H9 (cell line): Measurements from ENCODE around the gene TRAF3IP1. TPM values are rescaled to one million over a fixed set of nuclear protein-coding genes. Genes with fewer than 3 reads are reported as not detected.
A peak's percentile ranks its signal among the peaks of the same experiment; 100 is the strongest.

Experiments
- DNase-seq: peaks from one replicate; pipeline ENCODE4 v3.0.0-alpha.2; 2017
- H2AFZ ChIP-seq: one replicate; pipeline ENCODE4 v1.6.1; 2013; ENCODE audit warnings: mild to moderate bottlenecking, low read length, control low read depth, moderate library complexity
- H2AK5ac ChIP-seq: 2 replicates; pipeline ENCODE4 v1.6.1; 2013; ENCODE audit warnings: low read length, control low read depth, mixed read lengths; ENCODE audit not compliant: insufficient read length
- H2BK120ac ChIP-seq: one replicate; pipeline ENCODE4 v1.6.1; 2013; ENCODE audit warnings: low read depth, mild to moderate bottlenecking, low read length, control low read depth, inconsistent platforms; ENCODE audit not compliant: poor library complexity, severe bottlenecking
- H2BK12ac ChIP-seq: 2 replicates; pipeline ENCODE4 v1.6.1; 2013; ENCODE audit warnings: low read length, control low read depth, mixed read lengths, low read depth; ENCODE audit not compliant: insufficient read length
- H2BK15ac ChIP-seq: 2 replicates; pipeline ENCODE4 v1.6.1; 2013; ENCODE audit warnings: low read depth, low read length, control low read depth
- H2BK20ac ChIP-seq: one replicate; pipeline ENCODE4 v1.6.1; 2013; ENCODE audit warnings: low read depth, mild to moderate bottlenecking, low read length, control low read depth, inconsistent platforms; ENCODE audit not compliant: poor library complexity, severe bottlenecking
- H2BK5ac ChIP-seq: 2 replicates; pipeline ENCODE4 v1.6.1; 2013; ENCODE audit warnings: low read length, control low read depth, mixed read lengths; ENCODE audit not compliant: insufficient read length
- H3K14ac ChIP-seq: 2 replicates; pipeline ENCODE4 v1.6.1; 2013; ENCODE audit warnings: low read length, control low read depth; ENCODE audit not compliant: insufficient read depth
- H3K18ac ChIP-seq: 2 replicates; pipeline ENCODE4 v1.6.1; 2013; ENCODE audit warnings: low read depth, mild to moderate bottlenecking, mixed read lengths, low read length, control low read depth; ENCODE audit not compliant: insufficient read length
- H3K23ac ChIP-seq: 2 replicates; pipeline ENCODE4 v1.6.1; 2013; ENCODE audit warnings: low read length, control low read depth, mixed read lengths, low read depth; ENCODE audit not compliant: insufficient read length
- H3K23me2 ChIP-seq: 2 replicates; pipeline ENCODE4 v1.6.1; 2013; ENCODE audit warnings: low read depth, mild to moderate bottlenecking, mixed read lengths, low read length, control low read depth; ENCODE audit not compliant: insufficient read length, poor library complexity, severe bottlenecking
- H3K27ac ChIP-seq: 2 replicates; pipeline ENCODE4 v1.5.1; 2013; ENCODE audit warnings: low read length, control low read depth, mixed read lengths, low read depth; ENCODE audit not compliant: insufficient read length
- H3K27me3 ChIP-seq: 2 replicates; pipeline ENCODE4 v1.6.1; 2013; ENCODE audit warnings: low read length, control low read depth, inconsistent platforms; ENCODE audit not compliant: insufficient read depth
- H3K4ac ChIP-seq: 2 replicates; pipeline ENCODE4 v1.6.1; 2013; ENCODE audit warnings: low read depth, mild to moderate bottlenecking, control low read depth, inconsistent platforms, low read length, moderate library complexity
- H3K4me1 ChIP-seq: 2 replicates; pipeline ENCODE4 v1.6.1; 2013; ENCODE audit warnings: low read length, control low read depth, inconsistent platforms; ENCODE audit not compliant: insufficient read depth
- H3K4me2 ChIP-seq: 2 replicates; pipeline ENCODE4 v1.6.1; 2013; ENCODE audit warnings: low read length, control low read depth, mixed read lengths; ENCODE audit not compliant: insufficient read length, insufficient read depth
- H3K56ac ChIP-seq: 2 replicates; pipeline ENCODE4 v1.6.1; 2013; ENCODE audit warnings: low read depth, mild to moderate bottlenecking, mixed read lengths, low read length, control low read depth; ENCODE audit not compliant: insufficient read length
- H3K79me1 ChIP-seq: 2 replicates; pipeline ENCODE4 v1.6.1; 2013; ENCODE audit warnings: low read depth, mild to moderate bottlenecking, moderate library complexity, low read length, control low read depth, inconsistent platforms; ENCODE audit not compliant: insufficient read depth, poor library complexity, severe bottlenecking
- H3K79me2 ChIP-seq: 2 replicates; pipeline ENCODE4 v1.6.1; 2013; ENCODE audit warnings: low read length, control low read depth, inconsistent platforms; ENCODE audit not compliant: insufficient read depth
- H3K9ac ChIP-seq: 2 replicates; pipeline ENCODE4 v1.6.1; 2013; ENCODE audit warnings: low read length, control low read depth, mixed read lengths; ENCODE audit not compliant: insufficient read length; ENCODE audit errors: extremely low read depth
- H3K9me3 ChIP-seq: one replicate; pipeline ENCODE4 v1.6.1; 2013; ENCODE audit warnings: low read depth, low read length, inconsistent platforms; ENCODE audit not compliant: control insufficient read depth
- H3T11ph ChIP-seq: one replicate; pipeline ENCODE4 v1.6.1; 2013; ENCODE audit warnings: mild to moderate bottlenecking, low read length, control low read depth, inconsistent platforms
- H4K20me1 ChIP-seq: one replicate; pipeline ENCODE4 v1.6.1; 2013; ENCODE audit not compliant: control insufficient read depth, insufficient read length, insufficient read depth
- H4K5ac ChIP-seq: 2 replicates; pipeline ENCODE4 v1.6.1; 2013; ENCODE audit warnings: low read depth, mild to moderate bottlenecking, mixed read lengths, low read length, control low read depth; ENCODE audit not compliant: insufficient read length
- H4K8ac ChIP-seq: replicated peaks from 2 replicates; pipeline ENCODE4 v1.6.1; 2013; ENCODE audit warnings: low read length, control low read depth, mixed read lengths, low read depth; ENCODE audit not compliant: insufficient read length
- H4K91ac ChIP-seq: 2 replicates; pipeline ENCODE4 v1.6.1; 2013; ENCODE audit warnings: low read depth, mild to moderate bottlenecking, moderate library complexity, mixed read lengths, low read length, control low read depth; ENCODE audit not compliant: insufficient read length
- H3K27ac Mint-ChIP-seq, 3 experiments: 2 replicates in 2 of 3; 3 replicates in 1 of 3; pipeline ENCODE4 v1.8.0; 2020 to 2021; ENCODE audit warnings: mixed read lengths in 3 of 3, mild to moderate bottlenecking in 1 of 3, moderate library complexity in 1 of 3
- H3K27me3 Mint-ChIP-seq: 2 replicates; pipeline ENCODE4 v1.8.0; 2021; ENCODE audit warnings: low read depth, mild to moderate bottlenecking, moderate library complexity, mixed read lengths
- H3K36me3 Mint-ChIP-seq, 3 experiments: 2 replicates in 2 of 3; 3 replicates in 1 of 3; pipeline ENCODE4 v1.8.0; 2020 to 2021; ENCODE audit warnings: low read depth in 3 of 3, mixed read lengths in 3 of 3; ENCODE audit not compliant: insufficient read depth in 1 of 3
- H3K4me1 Mint-ChIP-seq, 2 experiments: 2 replicates each; pipeline ENCODE4 v1.8.0; 2020; ENCODE audit warnings: mixed read lengths in 2 of 2
- H3K4me3 Mint-ChIP-seq, 2 experiments: 2 replicates in 1 of 2; 3 replicates in 1 of 2; pipeline ENCODE4 v1.8.0; 2020 to 2021; ENCODE audit warnings: mild to moderate bottlenecking in 2 of 2, mixed read lengths in 2 of 2, moderate library complexity in 1 of 2
- H3K9me3 Mint-ChIP-seq, 2 experiments: 2 replicates in 1 of 2; 3 replicates in 1 of 2; pipeline ENCODE4 v1.8.0; 2020; ENCODE audit warnings: mild to moderate bottlenecking in 2 of 2, mixed read lengths in 2 of 2, moderate library complexity in 1 of 2
- WGBS: extraction: QIAGEN DNeasy Blood & Tissue Kit; methylation state at CpG from one replicate; pipeline ENCODE4 v1.1.7; 2013; ENCODE audit warnings: missing lambda C conversion rate, low lambda C conversion rate, mixed read lengths; ENCODE audit not compliant: insufficient read length; ENCODE audit errors: extremely low coverage; 5-methylcytosine and 5-hydroxymethylcytosine counted together
- long read RNA-seq: library from polyadenylated mRNA; unstranded; transcript quantifications from one replicate; pipeline ENCODE4 v2.0.0, GENCODE V29; 2020
- total RNA-seq: library from RNA; stranded (reverse); gene quantifications from 2 replicates; pipeline ENCODE4 v1.2.1, GENCODE V29; 2021
- TF ChIP-seq, protein P1 (sequence below): fragments of 200-600 bp; sonication (generic); conservative IDR thresholded peaks from 3 replicates; pipeline ENCODE4 v1.8.0; 2021; ENCODE audit warnings: antibody characterized with exemption, mild to moderate bottlenecking

The TRAF3IP1 gene, protein sequence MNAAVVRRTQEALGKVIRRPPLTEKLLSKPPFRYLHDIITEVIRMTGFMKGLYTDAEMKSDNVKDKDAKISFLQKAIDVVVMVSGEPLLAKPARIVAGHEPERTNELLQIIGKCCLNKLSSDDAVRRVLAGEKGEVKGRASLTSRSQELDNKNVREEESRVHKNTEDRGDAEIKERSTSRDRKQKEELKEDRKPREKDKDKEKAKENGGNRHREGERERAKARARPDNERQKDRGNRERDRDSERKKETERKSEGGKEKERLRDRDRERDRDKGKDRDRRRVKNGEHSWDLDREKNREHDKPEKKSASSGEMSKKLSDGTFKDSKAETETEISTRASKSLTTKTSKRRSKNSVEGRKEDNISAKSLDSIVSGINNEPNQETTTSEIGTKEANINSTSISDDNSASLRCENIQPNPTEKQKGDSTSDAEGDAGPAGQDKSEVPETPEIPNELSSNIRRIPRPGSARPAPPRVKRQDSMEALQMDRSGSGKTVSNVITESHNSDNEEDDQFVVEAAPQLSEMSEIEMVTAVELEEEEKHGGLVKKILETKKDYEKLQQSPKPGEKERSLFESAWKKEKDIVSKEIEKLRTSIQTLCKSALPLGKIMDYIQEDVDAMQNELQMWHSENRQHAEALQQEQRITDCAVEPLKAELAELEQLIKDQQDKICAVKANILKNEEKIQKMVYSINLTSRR
- 12.9 and 16.4 TPM in 2 replicates for total RNA-seq
- long read RNA-seq, partial matches to known transcripts = 0 of 2 reads
- long read RNA-seq, other reads (novel, unspliced or antisense) = 2 of 2 reads

DNA sequence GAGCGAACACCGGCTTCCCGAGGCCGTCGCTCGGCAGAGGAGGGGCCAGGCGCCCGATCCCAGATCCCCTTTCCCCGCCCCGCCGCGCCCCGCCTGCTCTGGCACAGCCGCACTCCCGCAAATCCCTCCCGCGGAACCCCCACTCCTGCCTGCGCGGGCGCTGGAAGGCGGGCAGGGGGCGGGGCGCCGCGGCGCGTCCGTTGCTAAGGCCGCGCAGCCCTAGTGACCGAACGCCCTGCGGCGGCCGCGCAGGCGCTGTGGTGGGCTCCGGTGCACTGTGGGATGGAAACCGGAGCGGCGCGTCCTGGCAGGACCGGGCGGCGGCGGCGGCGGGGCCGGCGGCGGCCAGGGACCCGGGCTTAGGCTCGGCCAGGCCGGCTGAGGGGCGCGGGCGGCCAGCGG is at the start of gene TRAF3IP1:
Gene TRAF3IP1, plus strand, starts transcription at position 273 of the 402 bp plus-strand sequence. CDS start 145 bp downstream, outside the sequence.
- H3K27ac Mint-ChIP-seq = no peak within 1 kb of the TSS
- no peak within 1 kb of the TSS for H3T11ph ChIP-seq

More for the DNA sequence above, at the start of gene TRAF3IP1:
- peak; percentile 95 for DNase-seq
- H3K9me3 Mint-ChIP-seq = peaks cover 0 to 4% of the 10 kb centered on the region in 2 experiments; a peak in 3 of 5 replicates
- H2BK15ac ChIP-seq = no peak within 1 kb of the TSS
- TF ChIP-seq, protein P1, sequence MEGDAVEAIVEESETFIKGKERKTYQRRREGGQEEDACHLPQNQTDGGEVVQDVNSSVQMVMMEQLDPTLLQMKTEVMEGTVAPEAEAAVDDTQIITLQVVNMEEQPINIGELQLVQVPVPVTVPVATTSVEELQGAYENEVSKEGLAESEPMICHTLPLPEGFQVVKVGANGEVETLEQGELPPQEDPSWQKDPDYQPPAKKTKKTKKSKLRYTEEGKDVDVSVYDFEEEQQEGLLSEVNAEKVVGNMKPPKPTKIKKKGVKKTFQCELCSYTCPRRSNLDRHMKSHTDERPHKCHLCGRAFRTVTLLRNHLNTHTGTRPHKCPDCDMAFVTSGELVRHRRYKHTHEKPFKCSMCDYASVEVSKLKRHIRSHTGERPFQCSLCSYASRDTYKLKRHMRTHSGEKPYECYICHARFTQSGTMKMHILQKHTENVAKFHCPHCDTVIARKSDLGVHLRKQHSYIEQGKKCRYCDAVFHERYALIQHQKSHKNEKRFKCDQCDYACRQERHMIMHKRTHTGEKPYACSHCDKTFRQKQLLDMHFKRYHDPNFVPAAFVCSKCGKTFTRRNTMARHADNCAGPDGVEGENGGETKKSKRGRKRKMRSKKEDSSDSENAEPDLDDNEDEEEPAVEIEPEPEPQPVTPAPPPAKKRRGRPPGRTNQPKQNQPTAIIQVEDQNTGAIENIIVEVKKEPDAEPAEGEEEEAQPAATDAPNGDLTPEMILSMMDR = no peak
- H3K4me1 Mint-ChIP-seq = peaks cover 15 to 18% of the 10 kb centered on the region in 2 experiments
- H4K8ac ChIP-seq = no peak within 1 kb of the TSS
- H3K9me3 ChIP-seq = no peaks in the 10 kb centered on the region
- H3K4ac ChIP-seq = no peak within 1 kb of the TSS
- peaks cover 1 to 5% (median 5%) of the 10 kb centered on the region in 3 experiments; a peak in 3 of 7 replicates for H3K36me3 Mint-ChIP-seq
- H2AFZ ChIP-seq = no peak within 1 kb of the TSS
- peaks cover 3% of the 10 kb centered on the region; the same call in 1 of the 2 replicates for H3K4me1 ChIP-seq
- H4K91ac ChIP-seq = no peak within 1 kb of the TSS
- H3K79me2 ChIP-seq = peaks cover 1% of the 10 kb centered on the region; the same call in 1 of the 2 replicates
- no peak within 1 kb of the TSS for H2BK20ac ChIP-seq
- no peak within 1 kb of the TSS for H2BK120ac ChIP-seq
- H3K4me3 Mint-ChIP-seq = peak within 1 kb of the TSS; percentile 78 to 88
- no peak within 1 kb of the TSS for H3K56ac ChIP-seq
- H4K20me1 ChIP-seq = no peaks in the 10 kb centered on the region
- no peak within 1 kb of the TSS for H2BK12ac ChIP-seq
- no peak within 1 kb of the TSS for H4K5ac ChIP-seq
- H2BK5ac ChIP-seq = no peak within 1 kb of the TSS
- H3K23me2 ChIP-seq = peaks cover 7% of the 10 kb centered on the region
- no peaks in the 10 kb centered on the region for H3K27me3 ChIP-seq
- no peak within 1 kb of the TSS for H3K23ac ChIP-seq
- no peak within 1 kb of the TSS for H3K14ac ChIP-seq
- H3K18ac ChIP-seq = no peak within 1 kb of the TSS
- H2AK5ac ChIP-seq = no peak within 1 kb of the TSS
- peaks cover 27% of the 10 kb centered on the region for H3K27me3 Mint-ChIP-seq
- H3K79me1 ChIP-seq = no peaks in the 10 kb centered on the region
- peak within 1 kb of the TSS; percentile 88 for H3K4me2 ChIP-seq
- peak within 1 kb of the TSS; percentile 58 for H3K9ac ChIP-seq
- no peak within 1 kb of the TSS for H3K27ac ChIP-seq
- WGBS = no CpG with 5 or more reads among the region's 58 CpGs
